Cardiac fibroblast (primary cell): ENCODE data around the gene SCN4B.

Source experiments
- DNase-seq, 2 donors: peaks; one replicate each; pipeline versions ENCODE4 v3.0.0 to v3.0.0-alpha.2; 2010; ENCODE audit warnings: low read depth in 2 of 2
- H3K4me3 ChIP-seq, 2 donors: replicated peaks in 1 of 2; 1 replicate in 1 of 2; 2 replicates in 1 of 2; pipeline ENCODE4 v1.5.1; 2011; ENCODE audit warnings: low read depth in 2 of 2, low read length in 2 of 2, mild to moderate bottlenecking in 2 of 2, moderate library complexity in 1 of 2
- TF ChIP-seq, protein P1 (sequence below): IDR thresholded peaks from one replicate; pipeline ENCODE4 v1.5.1; 2011; ENCODE audit warnings: low read depth, mild to moderate bottlenecking, low read length, inconsistent platforms

Gene SCN4B, protein sequence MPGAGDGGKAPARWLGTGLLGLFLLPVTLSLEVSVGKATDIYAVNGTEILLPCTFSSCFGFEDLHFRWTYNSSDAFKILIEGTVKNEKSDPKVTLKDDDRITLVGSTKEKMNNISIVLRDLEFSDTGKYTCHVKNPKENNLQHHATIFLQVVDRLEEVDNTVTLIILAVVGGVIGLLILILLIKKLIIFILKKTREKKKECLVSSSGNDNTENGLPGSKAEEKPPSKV

DNA sequence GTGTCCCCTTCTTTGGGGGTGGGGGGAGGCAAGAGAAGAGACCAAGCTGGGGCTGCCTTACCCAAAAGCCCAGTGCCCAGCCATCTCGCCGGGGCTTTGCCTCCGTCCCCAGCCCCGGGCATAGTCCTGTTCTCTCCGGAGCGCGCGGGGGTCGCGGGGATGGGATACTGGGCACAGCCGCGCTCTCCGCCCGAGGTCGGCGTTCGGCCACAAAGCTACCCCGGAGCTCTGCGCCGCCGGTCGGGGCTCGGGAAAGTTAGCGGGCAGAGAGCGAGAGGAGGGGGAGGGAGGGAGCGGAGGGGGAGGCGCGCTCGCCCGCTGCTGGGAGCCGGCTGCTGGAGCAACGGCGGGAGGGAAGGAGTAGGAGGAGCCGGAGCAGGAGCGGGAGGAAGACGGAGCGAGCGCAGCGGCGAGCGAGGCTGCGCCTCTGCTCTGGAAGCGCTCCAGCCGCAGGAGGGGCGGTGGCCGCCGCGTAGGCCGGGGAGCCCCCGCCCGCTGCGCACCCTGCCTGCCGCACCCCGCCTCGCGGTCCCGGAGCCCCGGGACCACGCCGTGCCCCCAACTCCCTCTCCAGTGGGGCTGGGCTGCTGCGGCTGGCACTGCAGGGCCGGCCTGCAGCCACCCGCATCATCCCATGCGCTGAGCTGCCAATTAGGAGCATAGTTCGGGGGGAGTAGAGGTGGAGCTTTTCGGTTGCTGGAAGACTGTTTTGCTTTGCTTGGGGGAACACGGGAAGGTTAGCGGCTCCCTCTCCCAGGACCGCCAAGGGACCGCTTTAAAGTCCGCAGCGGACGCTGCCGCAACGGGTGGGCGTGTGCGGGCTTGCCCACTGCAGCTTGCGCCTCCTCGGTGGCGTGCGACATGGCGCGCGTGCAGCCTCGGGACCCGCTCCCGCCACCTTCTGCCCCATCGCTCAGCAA is at the start of gene SCN4B:
TSS of gene SCN4B (minus strand) at position 272 of the 920 bp plus-strand sequence. CDS start at position 122, 150 bp downstream.
- peak within 1 kb of the TSS; percentile 34 to 43 for H3K4me3 ChIP-seq
- peak; percentile 36 to 56 for DNase-seq
- TF ChIP-seq, protein P1, sequence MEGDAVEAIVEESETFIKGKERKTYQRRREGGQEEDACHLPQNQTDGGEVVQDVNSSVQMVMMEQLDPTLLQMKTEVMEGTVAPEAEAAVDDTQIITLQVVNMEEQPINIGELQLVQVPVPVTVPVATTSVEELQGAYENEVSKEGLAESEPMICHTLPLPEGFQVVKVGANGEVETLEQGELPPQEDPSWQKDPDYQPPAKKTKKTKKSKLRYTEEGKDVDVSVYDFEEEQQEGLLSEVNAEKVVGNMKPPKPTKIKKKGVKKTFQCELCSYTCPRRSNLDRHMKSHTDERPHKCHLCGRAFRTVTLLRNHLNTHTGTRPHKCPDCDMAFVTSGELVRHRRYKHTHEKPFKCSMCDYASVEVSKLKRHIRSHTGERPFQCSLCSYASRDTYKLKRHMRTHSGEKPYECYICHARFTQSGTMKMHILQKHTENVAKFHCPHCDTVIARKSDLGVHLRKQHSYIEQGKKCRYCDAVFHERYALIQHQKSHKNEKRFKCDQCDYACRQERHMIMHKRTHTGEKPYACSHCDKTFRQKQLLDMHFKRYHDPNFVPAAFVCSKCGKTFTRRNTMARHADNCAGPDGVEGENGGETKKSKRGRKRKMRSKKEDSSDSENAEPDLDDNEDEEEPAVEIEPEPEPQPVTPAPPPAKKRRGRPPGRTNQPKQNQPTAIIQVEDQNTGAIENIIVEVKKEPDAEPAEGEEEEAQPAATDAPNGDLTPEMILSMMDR = no peak

GRCh38 chr11:118201966-118202365 is 49.3 kb upstream of the SCN4B start:
- TF ChIP-seq, protein P1 = no peak
- no peak overlapping the region for H3K4me3 ChIP-seq
- DNase-seq = no peak

DNA sequence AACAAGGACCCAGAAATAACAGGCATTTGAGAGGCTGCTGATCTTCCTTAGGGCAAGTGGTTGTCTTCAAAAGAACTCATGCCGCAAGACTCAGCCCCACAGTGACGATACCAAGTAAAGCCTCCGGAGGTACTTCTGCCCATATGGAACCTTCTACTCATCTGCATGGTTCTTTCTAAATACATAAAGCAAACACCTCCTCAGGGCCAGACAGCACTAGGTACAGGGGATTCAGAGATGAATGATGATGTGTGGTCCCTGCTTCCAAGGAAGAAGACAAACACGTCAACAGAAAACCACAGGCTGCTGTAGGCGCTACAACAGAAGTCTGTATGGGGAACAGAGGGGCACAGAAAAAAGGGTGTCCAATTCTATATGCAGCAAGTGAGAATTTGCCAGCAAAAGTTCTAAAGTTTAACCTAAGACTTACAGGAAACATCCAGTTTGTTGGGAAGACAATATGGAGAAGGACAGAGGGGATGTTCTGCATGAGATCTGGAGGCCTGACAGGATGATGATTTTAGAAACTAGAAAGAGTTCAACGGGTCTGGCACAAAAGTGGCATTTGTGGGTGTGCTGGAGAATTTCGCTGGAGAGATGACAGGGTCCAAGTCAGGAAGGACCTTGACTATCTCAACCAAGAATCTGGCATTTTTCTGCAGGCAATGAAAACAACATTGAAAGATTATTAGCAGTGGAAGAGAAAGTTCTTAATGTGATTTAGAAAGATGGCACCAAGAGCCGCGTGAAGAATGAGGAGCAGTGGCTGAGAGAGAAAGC is 48.5 kb upstream of the SCN4B start:
- no peak overlapping the region for H3K4me3 ChIP-seq
- DNase-seq = no peak
- TF ChIP-seq, protein P1 = no peak

GRCh38 chr11:118200497-118200896 is 47.9 kb upstream of the SCN4B start:
- H3K4me3 ChIP-seq = no peak overlapping the region
- TF ChIP-seq, protein P1 = no peak
- DNase-seq = no peak

GRCh38 chr11:118199135-118199534 is 46.5 kb upstream of the SCN4B start:
- TF ChIP-seq, protein P1 = no peak
- no peak for DNase-seq
- H3K4me3 ChIP-seq = no peak overlapping the region

GRCh38 chr11:118198370-118198769 is 45.7 kb upstream of the SCN4B start:
- TF ChIP-seq, protein P1 = peak; percentile 92
- H3K4me3 ChIP-seq = no peak overlapping the region
- DNase-seq = peak; percentile 71
